Muscle of arm (tissue), 14 donors: ENCODE results near the gene MAP3K12. TPM values are rescaled to one million over a fixed set of nuclear protein-coding genes. Genes with fewer than 3 reads are reported as not detected.
"Not testable (repeated sequence)": the region's sequence is repeated elsewhere in the genome, so short reads cannot be mapped to it uniquely, and the experiment has no call there.

Source experiments
- DNase-seq: peaks from one replicate; pipeline ENCODE4 v3.0.0-alpha.2; 2013
- long read RNA-seq, 11 donors: transcript quantifications; one replicate each; lab custom pipeline, GENCODE V29; 2026
- polyA plus RNA-seq, 12 donors: library from polyadenylated mRNA; unstranded; fragments of 120-200 nt; gene quantifications; one replicate each; pipeline ENCODE4 v1.2.1, GENCODE V29; 2013; ENCODE audit not compliant: insufficient read length in 12 of 12

The MAP3K12 gene
- polyA plus RNA-seq, result 10 to 100 TPM in 11 of 12 donors, not detected in 1; 10.2 to 36.0 (median 14.1) TPM
- long read RNA-seq, donor 1, partial matches to known transcripts, result 0 of 4 reads
- long read RNA-seq, donor 1, other reads (novel, unspliced or antisense), result 0 of 4 reads
- long read RNA-seq, donor 2, full-length matches to known transcripts, result 3 of 245 reads
- long read RNA-seq, donor 2, partial matches to known transcripts, result 165 of 245 reads
- long read RNA-seq, donor 2, other reads (novel, unspliced or antisense), result 77 of 245 reads
- long read RNA-seq, donor 3, partial matches to known transcripts, result 188 of 194 reads
- long read RNA-seq, donor 3, other reads (novel, unspliced or antisense), result 5 of 194 reads
- long read RNA-seq, donor 4, result 0 reads
- long read RNA-seq, donor 5, result 0 reads
- long read RNA-seq, donor 6, partial matches to known transcripts, result 0 of 2 reads
- long read RNA-seq, donor 6, other reads (novel, unspliced or antisense), result 0 of 2 reads
- long read RNA-seq, donor 7, partial matches to known transcripts, result 0 of 1 reads
- long read RNA-seq, donor 7, other reads (novel, unspliced or antisense), result 0 of 1 reads
- long read RNA-seq, donor 8, partial matches to known transcripts, result 0 of 1 reads
- long read RNA-seq, donor 8, other reads (novel, unspliced or antisense), result 0 of 1 reads
- long read RNA-seq, donor 9, partial matches to known transcripts, result 0 of 1 reads
- long read RNA-seq, donor 9, other reads (novel, unspliced or antisense), result 0 of 1 reads
- long read RNA-seq, donor 10, result 0 reads
- long read RNA-seq, donor 11, partial matches to known transcripts, result 7 of 7 reads
- long read RNA-seq, donor 11, other reads (novel, unspliced or antisense), result 0 of 7 reads

- peak; percentile 65 for DNase-seq
Observed at GRCh38 chr12:53499266-53500141, at the start of gene MAP3K12. TSS of gene MAP3K12 (minus strand) at chr12:53499458. CDS start at chr12:53487391, 12,067 bp downstream.

GRCh38 chr12:53548354-53548753 is 49.1 kb upstream of the MAP3K12 start:
- DNase-seq, result not testable (repeated sequence)

- DNase-seq, result peak; percentile 67
Observed at GRCh38 chr12:53543539-53543938, 44.3 kb upstream of the MAP3K12 start.

GRCh38 chr12:53539526-53539925 is 40.3 kb upstream of the MAP3K12 start:
- DNase-seq, result no peak

- no peak for DNase-seq
Observed at GRCh38 chr12:53538209-53538689, 39.0 kb upstream of the MAP3K12 start.

- no peak for DNase-seq
Observed at GRCh38 chr12:53536962-53537361, 37.7 kb upstream of the MAP3K12 start.

- DNase-seq, result no peak
Observed at GRCh38 chr12:53533471-53533870, 34.2 kb upstream of the MAP3K12 start.

- no peak for DNase-seq
Observed at GRCh38 chr12:53532524-53533445, 33.5 kb upstream of the MAP3K12 start.

- DNase-seq, result no peak
Observed at GRCh38 chr12:53532021-53532420, 32.8 kb upstream of the MAP3K12 start.

GRCh38 chr12:53530920-53531319 is 31.7 kb upstream of the MAP3K12 start:
- no peak for DNase-seq

- DNase-seq, result no peak
Observed at GRCh38 chr12:53530061-53530460, 30.8 kb upstream of the MAP3K12 start.

GRCh38 chr12:53524476-53524875 is 25.2 kb upstream of the MAP3K12 start:
- DNase-seq, result no peak

- DNase-seq, result no peak
Observed at GRCh38 chr12:53523131-53523530, 23.9 kb upstream of the MAP3K12 start.

GRCh38 chr12:53518381-53518780 is 19.1 kb upstream of the MAP3K12 start:
- DNase-seq, result no peak

GRCh38 chr12:53516758-53517455 is 17.6 kb upstream of the MAP3K12 start:
- DNase-seq, result no peak

- no peak for DNase-seq
Observed at GRCh38 chr12:53515291-53515680, 16.0 kb upstream of the MAP3K12 start.

- no peak for DNase-seq
Observed at GRCh38 chr12:53514628-53515290, 15.5 kb upstream of the MAP3K12 start.

GRCh38 chr12:53513712-53514410 is 14.6 kb upstream of the MAP3K12 start:
- DNase-seq, result no peak
